Natural killer cell (primary cell): Measurements from ENCODE around the gene SLC25A52. TPM values are rescaled to one million over a fixed set of nuclear protein-coding genes. Genes with fewer than 3 reads are reported as not detected.
"Not testable (repeated sequence)": the region's sequence is repeated elsewhere in the genome, so short reads cannot be mapped to it uniquely, and the experiment has no call there.

Source experiments
- ATAC-seq, 3 donors: fragments of 150-1000 bp in 2 of 3; fragments of 200-7000 bp in 1 of 3; cut with Tn5 transposase; 1 replicate in 1 of 3; 2 replicates in 2 of 3; pipeline ENCODE4 v1.10.0; 2021; ENCODE audit warnings: mild to moderate bottlenecking in 2 of 3, moderate library complexity in 2 of 3
- DNase-seq, 2 donors: peaks; one replicate each; pipeline versions ENCODE4 v3.0.0 to v3.0.0-alpha.2; 2013 to 2021; ENCODE audit warnings: mixed read lengths in 1 of 2
- H3K27ac ChIP-seq: one replicate; pipeline ENCODE4 v1.5.1; 2013; ENCODE audit warnings: mild to moderate bottlenecking, low read length
- H3K27me3 ChIP-seq: one replicate; pipeline ENCODE4 v1.6.1; 2013; ENCODE audit warnings: low read length; ENCODE audit not compliant: control insufficient read depth, insufficient read depth
- H3K36me3 ChIP-seq: one replicate; pipeline ENCODE4 v1.6.1; 2013; ENCODE audit warnings: low read length; ENCODE audit not compliant: control insufficient read depth, insufficient read depth
- H3K4me1 ChIP-seq: one replicate; pipeline ENCODE4 v1.6.1; 2013; ENCODE audit warnings: low read length; ENCODE audit not compliant: control insufficient read depth, insufficient read depth
- H3K4me3 ChIP-seq: one replicate; pipeline ENCODE4 v1.5.1; 2013; ENCODE audit warnings: low read length
- H3K9me3 ChIP-seq: one replicate; pipeline ENCODE4 v1.6.1; 2013; ENCODE audit warnings: low read length; ENCODE audit not compliant: control insufficient read depth, insufficient read depth
- H3K27ac Mint-ChIP-seq, 2 donors: one replicate each; pipeline ENCODE4 v1.8.0; 2022; ENCODE audit warnings: mild to moderate bottlenecking in 2 of 2, mixed read lengths in 2 of 2, moderate library complexity in 1 of 2
- H3K27me3 Mint-ChIP-seq, 2 donors: one replicate each; pipeline ENCODE4 v1.8.0; 2022; ENCODE audit warnings: low read depth in 2 of 2, mixed read lengths in 2 of 2
- H3K36me3 Mint-ChIP-seq: one replicate; pipeline ENCODE4 v1.8.0; 2022; ENCODE audit warnings: mixed read lengths
- H3K4me1 Mint-ChIP-seq, 2 donors: one replicate each; pipeline ENCODE4 v1.8.0; 2022; ENCODE audit warnings: mixed read lengths in 2 of 2
- H3K4me3 Mint-ChIP-seq: one replicate; pipeline ENCODE4 v1.8.0; 2022; ENCODE audit warnings: mild to moderate bottlenecking, moderate library complexity, mixed read lengths
- H3K9me3 Mint-ChIP-seq, 2 donors: one replicate each; pipeline ENCODE4 v1.8.0; 2022; ENCODE audit warnings: mixed read lengths in 2 of 2
- WGBS: methylation state at CpG from one replicate; pipeline ENCODE4 v1.1.7; 2013; ENCODE audit warnings: missing lambda C conversion rate; ENCODE audit not compliant: insufficient coverage; 5-methylcytosine and 5-hydroxymethylcytosine counted together
- intact Hi-C: fragments of 100-400 bp; cut with micrococcal nuclease; formaldehyde crosslinking; loops from one replicate; pipeline ENCODE4 v1.14.2; 2022
- total RNA-seq, 4 donors: library from RNA; stranded (reverse); fragments of 120-200 nt in 1 of 4; gene quantifications; one replicate each; pipeline versions ENCODE4 v1.2.3 to v1.2.4, GENCODE V29; 2013 to 2022
- TF ChIP-seq, protein P1 (sequence below): fragments of 200-600 bp; IDR thresholded peaks from one replicate; pipeline ENCODE4 v1.8.0; 2022; ENCODE audit warnings: antibody characterized with exemption

The SLC25A52 gene
- total RNA-seq, 3 donors from 2014 or later (not counting 1 experiment from before 2014, with no cell fraction given): 0.40 to 1.1 TPM; not detected in 1

DNA sequence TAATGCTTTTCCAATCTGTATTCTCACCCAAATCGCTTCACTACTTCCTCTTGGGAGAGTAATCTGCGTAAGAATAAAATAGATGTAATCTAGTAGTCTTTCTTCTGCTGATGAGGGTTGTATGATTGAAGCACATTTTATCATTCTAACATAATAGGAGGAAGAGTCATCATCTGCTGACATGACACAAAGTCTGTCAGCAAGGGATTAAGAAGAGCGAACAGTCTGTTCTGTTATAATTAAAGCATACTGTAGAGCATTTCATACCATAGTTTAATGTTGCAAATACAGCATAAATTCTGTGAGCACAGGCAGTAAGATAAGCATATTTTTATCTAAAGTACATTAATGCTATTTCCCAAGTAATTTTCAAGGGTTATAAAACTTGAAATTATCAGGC is 10.4 kb downstream of the SLC25A52 start:
- TF ChIP-seq, protein P1, sequence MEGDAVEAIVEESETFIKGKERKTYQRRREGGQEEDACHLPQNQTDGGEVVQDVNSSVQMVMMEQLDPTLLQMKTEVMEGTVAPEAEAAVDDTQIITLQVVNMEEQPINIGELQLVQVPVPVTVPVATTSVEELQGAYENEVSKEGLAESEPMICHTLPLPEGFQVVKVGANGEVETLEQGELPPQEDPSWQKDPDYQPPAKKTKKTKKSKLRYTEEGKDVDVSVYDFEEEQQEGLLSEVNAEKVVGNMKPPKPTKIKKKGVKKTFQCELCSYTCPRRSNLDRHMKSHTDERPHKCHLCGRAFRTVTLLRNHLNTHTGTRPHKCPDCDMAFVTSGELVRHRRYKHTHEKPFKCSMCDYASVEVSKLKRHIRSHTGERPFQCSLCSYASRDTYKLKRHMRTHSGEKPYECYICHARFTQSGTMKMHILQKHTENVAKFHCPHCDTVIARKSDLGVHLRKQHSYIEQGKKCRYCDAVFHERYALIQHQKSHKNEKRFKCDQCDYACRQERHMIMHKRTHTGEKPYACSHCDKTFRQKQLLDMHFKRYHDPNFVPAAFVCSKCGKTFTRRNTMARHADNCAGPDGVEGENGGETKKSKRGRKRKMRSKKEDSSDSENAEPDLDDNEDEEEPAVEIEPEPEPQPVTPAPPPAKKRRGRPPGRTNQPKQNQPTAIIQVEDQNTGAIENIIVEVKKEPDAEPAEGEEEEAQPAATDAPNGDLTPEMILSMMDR: no peak
- Histone ChIP-seq H3K4me1 (no peaks in the 10 kb centered on the region), H3K27ac (no peak overlapping the region), H3K9me3 (no peaks in the 10 kb centered on the region), H3K27me3 (no peaks in the 10 kb centered on the region), H3K4me3 (no peak overlapping the region), H3K36me3 (no peaks in the 10 kb centered on the region)
- Mint-ChIP-seq H3K9me3 (no peaks in the 10 kb centered on the region), H3K4me1 (no peaks in the 10 kb centered on the region), H3K27me3 (no peaks in the 10 kb centered on the region), H3K27ac (no peak overlapping the region), H3K4me3 (no peak overlapping the region), H3K36me3 (no peaks in the 10 kb centered on the region)
- DNase-seq (no peak), ATAC-seq (no peak)
- no CpG with 5 or more reads among the region's 3 CpGs for WGBS
- intact Hi-C loops: no loop called here

DNA sequence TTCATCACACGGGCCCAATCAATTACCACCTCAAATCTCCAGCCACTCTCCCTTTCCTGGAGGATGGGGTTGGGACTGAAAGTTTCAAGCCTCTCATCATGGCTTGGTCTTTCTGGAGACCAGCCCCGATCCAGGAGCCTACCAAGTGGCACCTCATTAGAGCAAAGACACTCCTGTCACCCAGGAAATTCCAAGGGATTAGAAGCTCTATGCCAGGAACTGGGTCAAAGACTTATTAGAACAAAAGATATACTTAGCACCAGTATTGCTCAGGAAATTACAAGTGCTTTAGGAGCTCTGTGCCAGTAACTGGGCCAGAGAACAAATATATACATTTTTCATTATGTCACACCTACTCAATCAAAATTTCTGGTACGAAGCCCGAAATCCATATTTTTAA is 14.3 kb downstream of the SLC25A52 start:
- 88% methylated on average over 4 of the region's 4 CpGs for WGBS
- ATAC-seq: no peak

DNA sequence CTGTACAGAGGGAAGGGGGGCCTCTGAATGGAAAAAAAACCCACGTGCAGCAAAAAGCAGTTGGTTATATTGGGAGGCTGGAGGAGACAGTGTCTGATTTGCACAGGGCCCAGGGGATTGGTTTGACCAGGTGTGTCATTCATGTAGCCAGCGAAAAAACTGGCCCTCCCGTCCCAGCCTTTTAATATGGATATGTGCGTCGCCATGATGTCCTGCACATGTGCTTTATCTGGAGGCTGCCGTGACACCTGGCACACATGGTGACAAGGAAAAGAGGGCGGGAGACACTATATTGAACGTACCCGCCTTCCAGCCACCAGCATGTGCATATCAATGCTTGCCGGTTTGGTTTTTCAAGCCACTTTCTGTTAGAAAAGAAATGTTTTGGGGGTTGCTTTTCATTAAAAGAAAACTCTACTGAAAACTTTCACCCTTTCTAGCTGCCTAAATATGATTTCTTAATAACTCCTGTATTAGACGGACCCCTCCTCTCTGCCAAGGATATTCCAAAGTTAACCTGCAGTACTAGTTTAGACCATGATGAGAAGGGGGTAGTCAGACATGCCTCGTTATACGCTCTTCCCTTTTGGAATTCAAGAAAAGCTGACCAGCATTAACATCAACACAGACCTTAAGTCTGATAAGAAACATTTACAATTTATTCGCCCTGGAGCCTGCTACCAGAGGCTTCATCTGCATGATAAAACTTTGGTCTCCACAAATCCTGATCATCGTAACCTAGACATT is 16.2 kb downstream of the SLC25A52 start:
- Mint-ChIP-seq H3K27ac (no peak overlapping the region), H3K9me3 (no peaks in the 10 kb centered on the region), H3K36me3 (no peaks in the 10 kb centered on the region), H3K27me3 (peaks cover 0 to 3% of the 10 kb centered on the region in 2 donors), H3K4me3 (no peak overlapping the region), H3K4me1 (no peaks in the 10 kb centered on the region)
- no peaks in the 10 kb centered on the region for H3K9me3 ChIP-seq
- no peak overlapping the region for H3K4me3 ChIP-seq
- 94% methylated on average over 15 of the region's 15 CpGs for WGBS
- H3K36me3 ChIP-seq: no peaks in the 10 kb centered on the region
- no peaks in the 10 kb centered on the region for H3K27me3 ChIP-seq
- TF ChIP-seq, protein P1: no peak
- no peak for DNase-seq
- no peak for ATAC-seq
- intact Hi-C loops: loop anchor here (5.0 kb wide), 1 partner anchor 213 kb away; no protein-coding TSS in a partner anchor
- H3K4me1 ChIP-seq: no peaks in the 10 kb centered on the region
- H3K27ac ChIP-seq: no peak overlapping the region

More for the DNA sequence above, 14.3 kb downstream of the SLC25A52 start:
- H3K9me3 ChIP-seq: no peaks in the 10 kb centered on the region
- TF ChIP-seq, protein P1: no peak
- H3K4me3 Mint-ChIP-seq: no peak overlapping the region
- H3K27me3 ChIP-seq: no peaks in the 10 kb centered on the region
- H3K27ac ChIP-seq: no peak overlapping the region
- no peaks in the 10 kb centered on the region for H3K36me3 ChIP-seq
- H3K4me1 ChIP-seq: no peaks in the 10 kb centered on the region
- no peak overlapping the region for H3K4me3 ChIP-seq
- H3K27ac Mint-ChIP-seq: no peak overlapping the region
- H3K4me1 Mint-ChIP-seq: no peaks in the 10 kb centered on the region
- H3K36me3 Mint-ChIP-seq: no peaks in the 10 kb centered on the region
- H3K27me3 Mint-ChIP-seq: peaks cover 0 to 3% of the 10 kb centered on the region in 2 donors
- no peak for DNase-seq
- no peaks in the 10 kb centered on the region for H3K9me3 Mint-ChIP-seq
- intact Hi-C loops: no loop called here

DNA sequence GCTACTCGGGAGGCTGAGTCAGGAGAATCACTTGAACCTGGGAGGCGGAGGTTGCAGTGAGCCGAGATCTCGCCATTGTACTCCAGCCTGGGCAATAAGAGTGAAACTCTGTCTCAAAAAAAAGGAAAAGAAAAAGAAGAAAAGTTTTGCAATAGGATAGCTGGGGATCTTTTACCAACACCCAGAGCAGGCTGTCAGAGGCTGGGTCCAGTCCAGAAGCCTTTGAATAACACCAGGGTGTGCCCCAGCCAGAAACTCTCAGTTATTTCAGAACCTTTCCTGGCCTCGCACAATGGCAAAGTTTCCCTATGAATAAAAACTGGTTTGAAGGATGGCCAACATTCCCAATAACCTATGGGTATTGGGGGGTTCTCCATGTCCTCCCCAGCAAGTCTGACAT is 17.1 kb downstream of the SLC25A52 start:
- DNase-seq, H3K4me1 Mint-ChIP-seq, H3K4me3 ChIP-seq, H3K27me3 ChIP-seq, H3K4me1 ChIP-seq, H3K36me3 ChIP-seq, ATAC-seq, H3K27ac ChIP-seq, H3K27ac Mint-ChIP-seq, H3K9me3 Mint-ChIP-seq, H3K4me3 Mint-ChIP-seq, H3K36me3 Mint-ChIP-seq, H3K27me3 Mint-ChIP-seq, H3K9me3 ChIP-seq: not testable (repeated sequence)
- intact Hi-C loops: loop anchor here (5.0 kb wide), 1 partner anchor 214 kb away; no protein-coding TSS in a partner anchor
- 90% methylated on average over 5 of the region's 5 CpGs for WGBS
